HepG2 (cell line): Measurements from ENCODE around the gene GDE1. TPM values are rescaled to one million over a fixed set of nuclear protein-coding genes. Genes with fewer than 3 reads are reported as not detected.

Experiments used
- FOSL1 ChIP-seq: sonication (generic); formaldehyde crosslinking; IDR thresholded peaks from 2 replicates; pipeline ENCODE4 v1.9.0; 2021; ENCODE audit warnings: missing genetic modification reagents, borderline replicate concordance
- HIVEP1 ChIP-seq: sonication (generic); formaldehyde crosslinking; IDR thresholded peaks from 2 replicates; pipeline ENCODE4 v1.4.0; 2020; ENCODE audit warnings: mild to moderate bottlenecking, missing genetic modification reagents
- PAF1 ChIP-seq: IDR thresholded peaks from 2 replicates; pipeline ENCODE4 v1.6.1; 2016; ENCODE audit warnings: missing genetic modification reagents, missing compliant biosample characterization
- RFX5 ChIP-seq: IDR thresholded peaks from 2 replicates; pipeline ENCODE4 v1.6.1; 2011; ENCODE audit warnings: low read depth, low read length, improper control_type of control experiment
- SRSF1 ChIP-seq: fragments of 200-400 bp; formaldehyde crosslinking; optimal IDR thresholded peaks from 2 replicates; pipeline ENCODE3; 2017; ENCODE audit warnings: mild to moderate bottlenecking, low read depth, low read length, moderate library complexity
- TGIF2 ChIP-seq: IDR thresholded peaks from 2 replicates; pipeline ENCODE4 v1.6.1; 2016; ENCODE audit warnings: control low read depth, missing compliant biosample characterization
- THAP11 ChIP-seq: IDR thresholded peaks from 2 replicates; pipeline ENCODE4 v1.6.1; 2016; ENCODE audit warnings: missing biosample characterization, missing genetic modification reagents
- ZNF331 ChIP-seq: sonication (generic); formaldehyde crosslinking; IDR thresholded peaks from 2 replicates; pipeline ENCODE4 v1.4.0; 2020; ENCODE audit warnings: missing genetic modification reagents
- ZNF547 ChIP-seq: sonication (generic); formaldehyde crosslinking; IDR thresholded peaks from 2 replicates; pipeline ENCODE4 v1.5.1; 2020; ENCODE audit warnings: mild to moderate bottlenecking, missing genetic modification reagents
- ZNF549 ChIP-seq: sonication (generic); formaldehyde crosslinking; IDR thresholded peaks from 2 replicates; pipeline ENCODE4 v1.5.0; 2020; ENCODE audit warnings: missing genetic modification reagents
- ZNF572 ChIP-seq: sonication (generic); formaldehyde crosslinking; IDR thresholded peaks from 2 replicates; pipeline ENCODE4 v1.5.1; 2020; ENCODE audit warnings: mild to moderate bottlenecking, missing genetic modification reagents
- ZNF614 ChIP-seq: IDR thresholded peaks from 2 replicates; pipeline ENCODE4 v1.6.1; 2018; ENCODE audit warnings: missing biosample characterization, missing genetic modification reagents, inconsistent platforms, borderline replicate concordance
- ZNF616 ChIP-seq: sonication (generic); formaldehyde crosslinking; IDR thresholded peaks from 2 replicates; pipeline ENCODE4 v1.5.0; 2020; ENCODE audit warnings: low read depth, mild to moderate bottlenecking, missing genetic modification reagents
- ZNF724P ChIP-seq: sonication (generic); formaldehyde crosslinking; IDR thresholded peaks from 2 replicates; pipeline ENCODE4 v1.8.0; 2022; ENCODE audit warnings: missing genetic modification reagents, borderline replicate concordance
- ZNF766 ChIP-seq: sonication (generic); formaldehyde crosslinking; IDR thresholded peaks from 2 replicates; pipeline ENCODE4 v1.5.0; 2020; ENCODE audit warnings: missing genetic modification reagents, borderline replicate concordance
- ZSCAN29 ChIP-seq: sonication (generic); formaldehyde crosslinking; conservative IDR thresholded peaks from 2 replicates; pipeline ENCODE4 v1.4.0; 2020; ENCODE audit warnings: mild to moderate bottlenecking, missing genetic modification reagents
- polyA plus RNA-seq, 8 experiments: library from polyadenylated mRNA; depleted of rRNA in 3 of 8; stranded (reverse) in 7 of 8; unstranded in 1 of 8; fragments of >200 nt; fragmentation: Illumina TruSeq in 4 of 8; extraction: Trizol in 4 of 8; gene quantifications; 2 replicates each; pipeline versions ENCODE4 v1.2.1 to v1.2.3, GENCODE V29; 2011 to 2016; ENCODE audit warnings: low read depth in 4 of 8, missing spikeins in 1 of 8, mixed read lengths in 1 of 8; ENCODE audit not compliant: insufficient read depth in 1 of 8
- total RNA-seq, 5 experiments: library from RNA; depleted of rRNA; stranded (reverse); fragments of >200 nt; fragmentation: Illumina TruSeq; extraction: Trizol; gene quantifications; 2 replicates each; pipeline ENCODE4 v1.2.3, GENCODE V29; 2016; ENCODE audit warnings: low read depth in 1 of 5
- TF ChIP-seq, protein P1 (sequence below): sonication (generic); formaldehyde crosslinking; IDR thresholded peaks from 2 replicates; pipeline ENCODE4 v1.8.0; 2022; ENCODE audit warnings: missing genetic modification reagents, mild to moderate bottlenecking, inconsistent platforms, borderline replicate concordance
- TF ChIP-seq, protein P2 (sequence below): sonication (generic); formaldehyde crosslinking; IDR thresholded peaks from 2 replicates; pipeline ENCODE4 v1.4.0; 2020; ENCODE audit warnings: mild to moderate bottlenecking, missing genetic modification reagents
- TF ChIP-seq, protein P3 (sequence below): sonication (generic); formaldehyde crosslinking; IDR thresholded peaks from 2 replicates; pipeline ENCODE4 v1.5.0; 2020; ENCODE audit warnings: missing genetic modification reagents
- TF ChIP-seq, protein P4 (sequence below): sonication (generic); formaldehyde crosslinking; IDR thresholded peaks from 2 replicates; pipeline ENCODE4 v1.4.0; 2020; ENCODE audit warnings: mild to moderate bottlenecking, missing genetic modification reagents

GDE1 gene
- total and polyA plus RNA-seq, 2 of the 13 experiments (the other 11 are each of a cell fraction or from before 2014, with no cell fraction given): 35.9 to 59.0 TPM

DNA sequence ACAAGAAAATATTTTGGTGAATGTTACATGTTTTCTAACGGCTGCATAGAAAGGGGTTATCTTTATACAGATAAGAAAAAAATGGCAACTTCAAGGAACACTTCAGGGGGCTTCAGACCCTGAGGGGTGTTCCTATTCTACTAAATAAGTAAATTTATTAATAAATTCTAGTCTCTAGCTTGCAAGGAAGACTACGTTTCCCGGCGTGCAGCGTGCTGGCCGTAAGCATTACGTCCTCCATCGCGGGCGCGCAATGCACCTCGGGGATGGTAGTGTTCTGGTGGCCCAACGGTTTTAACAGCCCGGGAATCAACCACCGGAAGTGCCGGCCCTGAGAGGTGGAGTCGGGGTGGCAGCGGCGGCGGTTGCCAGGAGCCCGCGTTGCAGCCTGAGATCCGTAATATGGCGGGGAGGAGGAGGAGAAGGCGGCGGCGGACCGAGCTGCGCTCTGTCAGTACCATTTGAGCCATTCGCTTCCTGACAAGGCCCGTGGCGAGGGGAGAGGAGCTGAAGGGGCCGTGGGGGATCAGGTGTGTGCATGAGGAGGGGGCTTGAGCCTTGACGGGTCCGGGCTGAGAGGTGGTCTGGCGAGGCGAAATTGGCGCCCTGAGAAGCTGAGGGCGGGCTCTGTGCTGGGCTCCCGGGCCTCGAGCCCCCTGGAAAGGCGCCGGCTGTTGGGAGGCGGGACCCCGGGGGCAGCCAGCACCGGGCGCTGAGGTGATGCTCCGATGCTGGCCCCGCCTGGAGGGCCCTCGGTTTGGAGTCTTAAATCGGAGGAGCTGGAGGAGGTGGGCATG, 1.9 kb upstream of the GDE1 start, which contains the start of gene CCP110 (continued):
- TF ChIP-seq, protein P1, sequence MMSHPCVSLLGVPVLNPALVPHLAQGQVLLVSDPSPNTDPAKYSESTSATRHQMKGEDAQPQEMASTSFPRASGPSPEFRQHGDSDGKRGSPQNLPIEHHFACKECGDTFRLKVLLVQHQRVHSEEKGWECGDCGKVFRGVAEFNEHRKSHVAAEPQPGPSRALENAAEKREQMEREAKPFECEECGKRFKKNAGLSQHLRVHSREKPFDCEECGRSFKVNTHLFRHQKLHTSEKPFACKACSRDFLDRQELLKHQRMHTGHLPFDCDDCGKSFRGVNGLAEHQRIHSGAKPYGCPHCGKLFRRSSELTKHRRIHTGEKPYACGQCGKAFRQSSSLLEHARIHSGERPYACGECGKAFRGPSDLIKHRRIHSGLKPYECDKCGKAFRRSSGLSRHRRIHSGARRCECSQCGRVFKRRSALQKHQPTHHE (CRISPR knock-in tag): no peak; the same call in 1 of the 2 replicates
- TF ChIP-seq ZNF549 (CRISPR knock-in tag) (no peak), PAF1 (no peak), SRSF1 (peak; percentile 78), HIVEP1 (CRISPR knock-in tag) (no peak), ZNF572 (no peak), THAP11 (CRISPR knock-in tag) (peak; percentile 98), ZNF616 (CRISPR knock-in tag) (0 out of 2 replicates have a peak, but pooled peaks have one; percentile 81), ZNF766 (CRISPR knock-in tag) (no peak), RFX5 (peak; percentile 73), ZNF724P (CRISPR knock-in tag) (peak; percentile 49; the same call in 1 of the 2 replicates), ZNF547 (CRISPR knock-in tag) (no peak), ZNF331 (CRISPR knock-in tag) (peak; percentile 85), ZSCAN29 (CRISPR knock-in tag) (0 out of 2 replicates have a peak, but pooled peaks have one; percentile 48), TGIF2 (CRISPR knock-in tag) (peak; percentile 28), FOSL1 (CRISPR knock-in tag) (no peak), ZNF614 (CRISPR knock-in tag) (no peak)
- TF ChIP-seq, protein P2, sequence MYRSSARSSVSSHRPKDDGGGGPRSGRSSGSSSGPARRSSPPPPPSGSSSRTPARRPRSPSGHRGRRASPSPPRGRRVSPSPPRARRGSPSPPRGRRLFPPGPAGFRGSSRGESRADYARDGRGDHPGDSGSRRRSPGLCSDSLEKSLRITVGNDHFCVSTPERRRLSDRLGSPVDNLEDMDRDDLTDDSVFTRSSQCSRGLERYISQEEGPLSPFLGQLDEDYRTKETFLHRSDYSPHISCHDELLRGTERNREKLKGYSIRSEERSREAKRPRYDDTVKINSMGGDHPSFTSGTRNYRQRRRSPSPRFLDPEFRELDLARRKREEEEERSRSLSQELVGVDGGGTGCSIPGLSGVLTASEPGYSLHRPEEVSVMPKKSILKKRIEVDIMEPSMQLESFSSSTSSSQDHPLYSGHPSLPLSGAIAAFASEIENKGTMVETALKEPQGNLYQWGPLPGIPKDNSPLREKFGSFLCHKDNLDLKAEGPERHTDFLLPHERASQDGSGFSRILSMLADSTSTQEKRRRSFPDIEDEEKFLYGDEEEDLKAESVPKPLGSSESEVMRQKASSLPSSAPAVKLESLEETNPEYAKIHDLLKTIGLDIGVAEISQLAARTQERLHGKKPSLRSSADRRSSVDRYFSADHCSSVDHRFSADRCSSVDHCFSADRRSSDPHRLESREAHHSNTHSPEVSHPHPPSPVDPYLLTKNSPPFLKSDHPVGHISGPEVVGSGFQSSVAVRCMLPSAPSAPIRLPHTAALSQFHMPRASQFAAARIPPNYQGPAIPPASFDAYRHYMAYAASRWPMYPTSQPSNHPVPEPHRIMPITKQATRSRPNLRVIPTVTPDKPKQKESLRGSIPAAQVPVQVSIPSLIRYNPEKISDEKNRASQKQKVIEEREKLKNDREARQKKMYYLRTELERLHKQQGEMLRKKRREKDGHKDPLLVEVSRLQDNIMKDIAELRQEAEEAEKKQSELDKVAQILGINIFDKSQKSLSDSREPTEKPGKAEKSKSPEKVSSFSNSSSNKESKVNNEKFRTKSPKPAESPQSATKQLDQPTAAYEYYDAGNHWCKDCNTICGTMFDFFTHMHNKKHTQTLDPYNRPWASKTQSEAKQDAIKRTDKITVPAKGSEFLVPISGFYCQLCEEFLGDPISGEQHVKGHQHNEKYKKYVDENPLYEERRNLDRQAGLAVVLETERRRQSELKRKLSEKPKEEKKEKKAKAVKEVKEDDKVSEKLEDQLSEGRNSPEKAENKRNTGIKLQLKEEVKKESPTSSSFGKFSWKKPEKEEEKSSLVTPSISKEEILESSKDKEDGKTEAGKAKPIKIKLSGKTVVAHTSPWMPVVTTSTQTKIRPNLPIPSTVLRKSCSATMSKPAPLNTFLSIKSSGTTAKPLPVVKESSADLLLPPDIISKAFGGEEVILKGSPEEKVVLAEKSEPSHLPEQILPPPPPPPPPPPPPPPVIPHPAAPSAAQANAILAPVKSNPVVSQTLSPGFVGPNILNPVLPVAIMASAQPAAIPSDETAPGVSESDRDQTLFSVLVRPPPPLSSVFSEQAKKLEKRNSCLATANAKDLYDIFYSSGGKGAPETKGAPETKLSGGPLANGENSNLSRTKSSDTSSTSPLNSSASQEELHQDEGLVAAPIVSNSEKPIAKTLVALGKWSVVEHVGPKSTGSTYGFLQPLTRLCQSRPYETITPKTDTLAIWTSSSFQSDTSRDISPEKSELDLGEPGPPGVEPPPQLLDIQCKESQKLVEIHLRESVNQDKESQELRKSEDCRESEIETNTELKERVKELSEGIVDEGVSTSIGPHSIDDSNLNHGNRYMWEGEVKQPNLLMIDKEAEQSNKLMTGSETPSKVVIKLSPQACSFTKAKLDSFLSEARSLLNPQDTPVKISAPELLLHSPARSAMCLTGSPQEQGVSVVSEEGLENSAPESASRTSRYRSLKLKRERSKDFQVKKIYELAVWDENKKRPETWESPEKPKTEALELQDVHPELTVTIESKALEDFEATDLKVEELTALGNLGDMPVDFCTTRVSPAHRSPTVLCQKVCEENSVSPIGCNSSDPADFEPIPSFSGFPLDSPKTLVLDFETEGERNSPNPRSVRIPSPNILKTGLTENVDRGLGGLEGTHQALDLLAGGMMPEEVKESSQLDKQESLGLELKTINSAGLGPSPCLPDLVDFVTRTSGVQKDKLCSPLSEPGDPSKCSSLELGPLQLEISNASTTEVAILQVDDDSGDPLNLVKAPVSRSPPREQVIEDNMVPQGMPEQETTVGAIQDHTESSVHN (CRISPR knock-in tag): peak; percentile 91
- TF ChIP-seq, protein P3, sequence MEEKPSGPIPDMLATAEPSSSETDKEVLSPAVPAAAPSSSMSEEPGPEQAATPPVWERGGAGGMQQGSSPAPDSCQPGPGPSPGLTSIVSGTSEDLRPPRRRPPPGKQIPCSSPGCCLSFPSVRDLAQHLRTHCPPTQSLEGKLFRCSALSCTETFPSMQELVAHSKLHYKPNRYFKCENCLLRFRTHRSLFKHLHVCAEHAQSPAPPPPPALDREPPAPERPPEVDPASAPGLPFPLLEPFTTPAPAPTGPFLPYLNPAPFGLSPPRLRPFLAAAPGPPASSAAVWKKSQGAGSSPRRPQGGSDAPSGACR (CRISPR knock-in tag): peak; percentile 78
- TF ChIP-seq, protein P4, sequence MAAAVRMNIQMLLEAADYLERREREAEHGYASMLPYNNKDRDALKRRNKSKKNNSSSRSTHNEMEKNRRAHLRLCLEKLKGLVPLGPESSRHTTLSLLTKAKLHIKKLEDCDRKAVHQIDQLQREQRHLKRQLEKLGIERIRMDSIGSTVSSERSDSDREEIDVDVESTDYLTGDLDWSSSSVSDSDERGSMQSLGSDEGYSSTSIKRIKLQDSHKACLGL: peak; percentile 78
